HCT116 (cell line): ENCODE results near the gene DGKZ. TPM values are rescaled to one million over a fixed set of nuclear protein-coding genes. Genes with fewer than 3 reads are reported as not detected.

Experiments used
- ATAC-seq: fragments of 200-7000 bp; cut with Tn5 transposase; 2 replicates; pipeline ENCODE4 v1.9.1; 2020; ENCODE audit warnings: mild to moderate bottlenecking, moderate library complexity
- BruUV-seq: library from RNA; stranded (reverse); fragments of 400-500 nt; replicated peaks from 2 replicates; lab custom pipeline; 2021; lab: Mats Ljungman, UMichigan
- CTCF ChIA-PET: fragments of 300-600 bp; sonication (Branson Sonifier 250); formaldehyde crosslinking; loops from one replicate; lab custom pipeline; 2021; ENCODE audit warnings: antibody characterized with exemption; lab: Charles Lee
- POLR2A ChIA-PET: fragments of 300-600, 350-600 bp; sonication (Branson Sonifier 250); formaldehyde crosslinking; loops from one replicate; lab custom pipeline; 2021; ENCODE audit warnings: antibody characterized with exemption; lab: Charles Lee
- RAD21 ChIA-PET, 2 experiments: fragments of 300-600 bp; sonication (Branson Sonifier 250); formaldehyde crosslinking; loops; one replicate each; lab custom pipeline; 2023; ENCODE audit warnings: low total read pairs in 2 of 2; ENCODE audit not compliant: uncharacterized antibody in 2 of 2, unreplicated experiment in 2 of 2, low non-redundant PET in 1 of 2; lab: Charles Lee
- DNase-seq: peaks from one replicate; pipeline ENCODE4 v3.0.0-alpha.2; 2010; ENCODE audit warnings: low read depth, low spot score
- H2AFZ ChIP-seq: fragments of 200-600 bp; shearing (Covaris generic), sonication (generic); 2 replicates; pipeline ENCODE4 v1.6.1; 2017; ENCODE audit warnings: low read depth, mixed run types, mixed read lengths, antibody characterized with exemption, low read length; ENCODE audit not compliant: poor library complexity, severe bottlenecking
- H3K27ac ChIP-seq: 2 replicates; pipeline ENCODE4 v1.5.1; 2012; ENCODE audit warnings: low read depth, low read length
- H3K27me3 ChIP-seq: fragments of 200-600 bp; sonication (generic); 2 replicates; pipeline ENCODE4 v1.6.1; 2016; ENCODE audit warnings: mixed run types, low read length, mixed read lengths; ENCODE audit not compliant: insufficient read depth
- H3K36me3 ChIP-seq, 2 experiments: fragments of 200-500 bp in 1 of 2; fragments of 200-600 bp in 1 of 2; sonication (Bioruptor generic) in 1 of 2; sonication (generic) in 1 of 2; 2 replicates each; pipeline versions ENCODE4 v1.5.1 to v1.6.1; 2014 to 2016; ENCODE audit warnings: low read length in 2 of 2, inconsistent platforms in 1 of 2, mixed read lengths in 1 of 2, mixed run types in 1 of 2; ENCODE audit not compliant: insufficient read depth in 2 of 2, control insufficient read depth in 1 of 2
- H3K4me1 ChIP-seq, 2 experiments: fragments of 200-600 bp in 1 of 2; sonication (generic) in 1 of 2; 2 replicates each; pipeline versions ENCODE4 v1.5.1 to v1.6.1; 2012 to 2017; ENCODE audit warnings: low read length in 2 of 2, inconsistent platforms in 1 of 2, mild to moderate bottlenecking in 1 of 2, mixed read lengths in 1 of 2, mixed run types in 1 of 2, moderate library complexity in 1 of 2; ENCODE audit not compliant: insufficient read depth in 2 of 2, control insufficient read depth in 1 of 2
- H3K4me2 ChIP-seq: fragments of 200-600 bp; sonication (generic); 2 replicates; pipeline ENCODE4 v1.6.1; 2017; ENCODE audit warnings: mixed run types, low read length, mixed read lengths
- H3K4me3 ChIP-seq, 2 experiments: fragments of 200-600 bp in 1 of 2; sonication (generic) in 1 of 2; replicated peaks in 1 of 2; 2 replicates each; pipeline ENCODE4 v1.5.1; 2011 to 2016; ENCODE audit warnings: low read length in 2 of 2, control low read depth in 1 of 2, low read depth in 1 of 2, mild to moderate bottlenecking in 1 of 2, mixed read lengths in 1 of 2, mixed run types in 1 of 2
- H3K79me2 ChIP-seq: fragments of 200-600 bp; sonication (generic); 2 replicates; pipeline ENCODE4 v1.6.1; 2017; ENCODE audit warnings: mild to moderate bottlenecking, mixed run types, low read length, moderate library complexity, mixed read lengths; ENCODE audit not compliant: insufficient read depth
- H3K9ac ChIP-seq: fragments of 200-600 bp; sonication (generic); 2 replicates; pipeline ENCODE4 v1.6.1; 2016; ENCODE audit warnings: low read length, mixed read lengths
- H3K9me2 ChIP-seq: fragments of 200-600 bp; sonication (generic), shearing (Covaris generic); 2 replicates; pipeline ENCODE4 v1.6.1; 2017; ENCODE audit warnings: mixed run types, mild to moderate bottlenecking, moderate library complexity; ENCODE audit not compliant: insufficient read depth
- H3K9me3 ChIP-seq, 2 experiments: fragments of 200-500 bp in 1 of 2; fragments of 200-600 bp in 1 of 2; sonication (Bioruptor generic) in 1 of 2; sonication (generic) in 1 of 2; 2 replicates each; pipeline ENCODE4 v1.6.1; 2014 to 2017; ENCODE audit warnings: low read length in 2 of 2, mixed read lengths in 2 of 2, inconsistent platforms in 1 of 2, low read depth in 1 of 2, mild to moderate bottlenecking in 1 of 2, mixed run types in 1 of 2, moderate library complexity in 1 of 2; ENCODE audit not compliant: control insufficient read depth in 1 of 2, insufficient read depth in 1 of 2
- H4K20me1 ChIP-seq: fragments of 200-600 bp; sonication (generic), shearing (Covaris generic); 2 replicates; pipeline ENCODE4 v1.6.1; 2017; ENCODE audit warnings: mixed run types, mild to moderate bottlenecking, moderate library complexity; ENCODE audit not compliant: insufficient read depth
- ATF3 ChIP-seq: IDR thresholded peaks from 2 replicates; pipeline ENCODE4 v1.6.1; 2012
- EGR1 ChIP-seq: IDR thresholded peaks from 2 replicates; pipeline ENCODE4 v1.6.1; 2012; ENCODE audit warnings: low read depth
- ELF1 ChIP-seq: IDR thresholded peaks from 2 replicates; pipeline ENCODE4 v1.6.1; 2012; ENCODE audit warnings: low read depth, borderline replicate concordance
- EZH2 ChIP-seq: fragments of 200-600 bp; sonication (generic); IDR thresholded peaks from 2 replicates; pipeline ENCODE4 v1.6.1; 2017; ENCODE audit warnings: antibody characterized with exemption, mixed run types
- FOSL1 ChIP-seq: IDR thresholded peaks from 2 replicates; pipeline ENCODE4 v1.6.1; 2012; ENCODE audit warnings: low read depth
- JUND ChIP-seq: IDR thresholded peaks from 2 replicates; pipeline ENCODE4 v1.6.1; 2012
- MAX ChIP-seq: IDR thresholded peaks from 2 replicates; pipeline ENCODE4 v1.6.1; 2012
- POLR2AphosphoS5 ChIP-seq: IDR thresholded peaks from 2 replicates; pipeline ENCODE4 v1.6.1; 2011; ENCODE audit warnings: mild to moderate bottlenecking, low read depth, low read length, moderate library complexity
- RAD21 ChIP-seq: IDR thresholded peaks from 2 replicates; pipeline ENCODE4 v1.6.1; 2012; ENCODE audit warnings: low read depth, mild to moderate bottlenecking
- SIN3A ChIP-seq: IDR thresholded peaks from 2 replicates; pipeline ENCODE4 v1.6.1; 2012; ENCODE audit warnings: low read depth
- SP1 ChIP-seq: IDR thresholded peaks from 2 replicates; pipeline ENCODE4 v1.6.1; 2012; ENCODE audit warnings: low read depth
- SRF ChIP-seq: IDR thresholded peaks from 2 replicates; pipeline ENCODE4 v1.6.1; 2012; ENCODE audit warnings: low read depth
- TCF7L2 ChIP-seq: IDR thresholded peaks from 2 replicates; pipeline ENCODE4 v1.7.0; 2011; ENCODE audit warnings: borderline replicate concordance, inconsistent platforms; ENCODE audit not compliant: insufficient read depth, insufficient read length; ENCODE audit errors: extremely low read depth
- ZBTB33 ChIP-seq: IDR thresholded peaks from 2 replicates; pipeline ENCODE4 v1.6.1; 2011; ENCODE audit warnings: mild to moderate bottlenecking, low read length, moderate library complexity; ENCODE audit not compliant: insufficient replicate concordance; ENCODE audit errors: extremely low read depth
- intact Hi-C: fragments of 100-400 bp; cut with micrococcal nuclease; formaldehyde crosslinking; loops from 2 replicates; pipeline ENCODE4 v1.10.0; 2022
- total RNA-seq: library from RNA; stranded (reverse); gene quantifications from one replicate; pipeline ENCODE4 v1.2.1, GENCODE V29; 2021; ENCODE audit not compliant: unreplicated experiment
- TF ChIP-seq, protein P1 (sequence below): IDR thresholded peaks from 2 replicates; pipeline ENCODE4 v1.6.1; 2012; ENCODE audit warnings: low read depth
- TF ChIP-seq, protein P2 (sequence below), 3 experiments: fragments of 200-600 bp in 1 of 3; sonication (generic) in 1 of 3; IDR thresholded peaks in 2 of 3; conservative IDR thresholded peaks in 1 of 3; 2 replicates each; pipeline ENCODE4 v1.5.1; 2012 to 2017; ENCODE audit warnings: low read depth in 2 of 3, low read length in 2 of 3, antibody characterized with exemption in 1 of 3, borderline replicate concordance in 1 of 3, control low read depth in 1 of 3, mild to moderate bottlenecking in 1 of 3, mixed read lengths in 1 of 3, mixed run types in 1 of 3, moderate library complexity in 1 of 3; ENCODE audit not compliant: insufficient read depth in 1 of 3

Gene DGKZ
- total RNA-seq, 1 experiment from 2014 or later: 70.2 TPM

DNA sequence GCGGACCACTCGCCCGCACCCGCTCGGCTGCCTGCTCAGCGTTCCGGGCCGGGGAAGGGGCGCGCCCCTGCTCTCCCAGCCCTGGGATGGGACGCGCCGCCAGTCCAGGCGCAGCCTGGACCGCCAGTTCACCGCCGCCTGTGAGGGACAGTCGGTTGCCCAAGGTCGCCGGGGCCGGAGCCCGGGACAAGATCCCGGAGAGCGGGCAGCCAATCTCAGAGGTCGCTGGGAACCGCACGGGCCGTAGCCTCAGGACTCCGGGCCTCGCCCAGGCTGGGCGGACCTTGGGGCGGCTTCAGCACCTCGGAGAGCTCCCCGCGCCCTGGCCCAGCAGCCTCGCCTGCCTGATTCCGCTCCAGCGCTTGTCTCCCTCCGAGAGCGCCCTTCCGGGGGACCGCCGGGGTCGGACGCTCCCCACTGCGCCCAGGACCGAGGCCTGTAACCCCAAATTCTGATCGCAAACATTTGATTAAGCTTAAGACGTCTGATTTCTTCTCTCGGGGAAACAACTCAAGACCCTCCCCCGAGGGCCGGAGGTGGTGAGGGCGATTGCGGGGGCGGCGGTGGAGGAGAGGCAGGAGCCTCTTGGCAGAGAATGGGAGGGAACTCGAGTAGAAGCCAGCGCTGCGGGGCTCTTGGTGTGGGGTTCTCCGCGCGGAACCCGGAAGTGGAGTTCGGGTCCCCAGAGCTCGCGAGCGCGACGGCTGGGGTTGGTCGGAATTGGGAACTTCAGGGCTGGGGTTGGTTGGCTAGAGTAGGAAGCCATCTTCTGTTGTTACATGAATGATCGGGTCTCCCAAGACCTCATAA lies 45.4 kb downstream of the DGKZ start:
- Histone ChIP-seq H2AFZ (no peak overlapping the region), H3K9me2 (no peaks in the 10 kb centered on the region), H3K36me3 (0 out of 4 replicates have a peak, but pooled peaks cover 0 to 5% of the 10 kb centered on the region in 2 experiments), H3K79me2 (no peaks in the 10 kb centered on the region), H3K9me3 (no peaks in the 10 kb centered on the region), H3K27me3 (no peaks in the 10 kb centered on the region), H4K20me1 (no peaks in the 10 kb centered on the region), H3K4me2 (peak overlapping the region; percentile 73), H3K9ac (no peak overlapping the region), H3K4me1 (peaks cover 3 to 38% of the 10 kb centered on the region in 2 experiments; a peak in 3 of 4 replicates), H3K4me3 (peak overlapping the region in 1 of 2 experiments; percentile 28; a peak in 1 of 4 replicates), H3K27ac (no peak overlapping the region)
- intact Hi-C loops: no loop called here
- CTCF ChIA-PET: interaction anchor here (0.6 to 1.9 kb wide), 12 partner anchors 9 to 760 kb away, joined by 3 to 13 read pairs (median 4); no protein-coding TSS in a partner anchor
- ATAC-seq (peak; percentile 72), DNase-seq (no peak)
- BruUV-seq: no TSS peak
- TF ChIP-seq POLR2AphosphoS5 (no peak), ELF1 (no peak), ATF3 (no peak), TCF7L2 (no peak), RAD21 (no peak), SP1 (no peak), SRF (no peak), MAX (peak; percentile 28; the same call in 1 of the 2 replicates), FOSL1 (no peak), JUND (no peak), SIN3A (no peak), EZH2 (no peak), EGR1 (no peak), ZBTB33 (no peak)
- TF ChIP-seq, protein P1, sequence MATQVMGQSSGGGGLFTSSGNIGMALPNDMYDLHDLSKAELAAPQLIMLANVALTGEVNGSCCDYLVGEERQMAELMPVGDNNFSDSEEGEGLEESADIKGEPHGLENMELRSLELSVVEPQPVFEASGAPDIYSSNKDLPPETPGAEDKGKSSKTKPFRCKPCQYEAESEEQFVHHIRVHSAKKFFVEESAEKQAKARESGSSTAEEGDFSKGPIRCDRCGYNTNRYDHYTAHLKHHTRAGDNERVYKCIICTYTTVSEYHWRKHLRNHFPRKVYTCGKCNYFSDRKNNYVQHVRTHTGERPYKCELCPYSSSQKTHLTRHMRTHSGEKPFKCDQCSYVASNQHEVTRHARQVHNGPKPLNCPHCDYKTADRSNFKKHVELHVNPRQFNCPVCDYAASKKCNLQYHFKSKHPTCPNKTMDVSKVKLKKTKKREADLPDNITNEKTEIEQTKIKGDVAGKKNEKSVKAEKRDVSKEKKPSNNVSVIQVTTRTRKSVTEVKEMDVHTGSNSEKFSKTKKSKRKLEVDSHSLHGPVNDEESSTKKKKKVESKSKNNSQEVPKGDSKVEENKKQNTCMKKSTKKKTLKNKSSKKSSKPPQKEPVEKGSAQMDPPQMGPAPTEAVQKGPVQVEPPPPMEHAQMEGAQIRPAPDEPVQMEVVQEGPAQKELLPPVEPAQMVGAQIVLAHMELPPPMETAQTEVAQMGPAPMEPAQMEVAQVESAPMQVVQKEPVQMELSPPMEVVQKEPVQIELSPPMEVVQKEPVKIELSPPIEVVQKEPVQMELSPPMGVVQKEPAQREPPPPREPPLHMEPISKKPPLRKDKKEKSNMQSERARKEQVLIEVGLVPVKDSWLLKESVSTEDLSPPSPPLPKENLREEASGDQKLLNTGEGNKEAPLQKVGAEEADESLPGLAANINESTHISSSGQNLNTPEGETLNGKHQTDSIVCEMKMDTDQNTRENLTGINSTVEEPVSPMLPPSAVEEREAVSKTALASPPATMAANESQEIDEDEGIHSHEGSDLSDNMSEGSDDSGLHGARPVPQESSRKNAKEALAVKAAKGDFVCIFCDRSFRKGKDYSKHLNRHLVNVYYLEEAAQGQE: peak; percentile 93
- TF ChIP-seq, protein P2, sequence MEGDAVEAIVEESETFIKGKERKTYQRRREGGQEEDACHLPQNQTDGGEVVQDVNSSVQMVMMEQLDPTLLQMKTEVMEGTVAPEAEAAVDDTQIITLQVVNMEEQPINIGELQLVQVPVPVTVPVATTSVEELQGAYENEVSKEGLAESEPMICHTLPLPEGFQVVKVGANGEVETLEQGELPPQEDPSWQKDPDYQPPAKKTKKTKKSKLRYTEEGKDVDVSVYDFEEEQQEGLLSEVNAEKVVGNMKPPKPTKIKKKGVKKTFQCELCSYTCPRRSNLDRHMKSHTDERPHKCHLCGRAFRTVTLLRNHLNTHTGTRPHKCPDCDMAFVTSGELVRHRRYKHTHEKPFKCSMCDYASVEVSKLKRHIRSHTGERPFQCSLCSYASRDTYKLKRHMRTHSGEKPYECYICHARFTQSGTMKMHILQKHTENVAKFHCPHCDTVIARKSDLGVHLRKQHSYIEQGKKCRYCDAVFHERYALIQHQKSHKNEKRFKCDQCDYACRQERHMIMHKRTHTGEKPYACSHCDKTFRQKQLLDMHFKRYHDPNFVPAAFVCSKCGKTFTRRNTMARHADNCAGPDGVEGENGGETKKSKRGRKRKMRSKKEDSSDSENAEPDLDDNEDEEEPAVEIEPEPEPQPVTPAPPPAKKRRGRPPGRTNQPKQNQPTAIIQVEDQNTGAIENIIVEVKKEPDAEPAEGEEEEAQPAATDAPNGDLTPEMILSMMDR (IDR thresholded peaks at IDR 0.05 in 2 of 3, conservative IDR thresholded peaks at IDR 0.05 in 1 of 3; ENCODE audit: borderline replicate concordance in 1 of 3, insufficient read depth in 1 of 3, low read depth in 2 of 3, low read length in 2 of 3): no peak
- RAD21 ChIA-PET: no interaction called here
- POLR2A ChIA-PET: interaction anchor here (0.6 to 0.8 kb wide), 2 partner anchors 9 to 124 kb away, joined by 3 to 4 read pairs; no protein-coding TSS in a partner anchor
